ENCODE results near the gene RTL5.

DNA sequence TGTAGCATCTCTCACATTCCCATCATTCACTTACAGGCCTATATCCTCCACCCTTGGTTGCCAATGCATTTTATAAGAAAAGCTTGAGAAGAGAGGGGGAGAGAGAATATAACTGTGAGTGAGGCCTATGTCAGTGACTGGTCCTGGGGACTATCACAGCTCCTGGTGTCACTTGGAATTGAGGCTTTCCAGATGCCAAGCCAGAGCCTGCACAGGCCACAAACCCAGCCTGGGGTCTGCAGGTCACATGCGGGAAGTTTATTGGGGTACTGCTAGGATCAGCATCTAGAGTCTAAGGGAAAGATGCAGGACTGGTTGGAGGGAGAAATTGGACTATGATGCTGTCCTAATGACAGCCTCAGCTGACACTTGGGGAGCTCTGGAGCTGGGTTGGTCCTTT lies 47.6 kb downstream of the RTL5 start:
- TF ChIP-seq EZH2 (IDR thresholded peaks at IDR 0.05; ENCODE audit: borderline replicate concordance, low read depth, low read length, poor library complexity, severe bottlenecking) (no peak), CTCF (conservative IDR thresholded peaks at IDR 0.05; ENCODE audit: low read depth, low read length) (no peak)

Data from A673 (cell line).